CD14-positive monocyte (primary cell): ENCODE data around the gene SLC6A20. TPM values are rescaled to one million over a fixed set of nuclear protein-coding genes. Genes with fewer than 3 reads are reported as not detected.

Experiments used
- DNase-seq, 3 donors: peaks; one replicate each; pipeline ENCODE4 v3.0.0-alpha.2; 2011 to 2022
- H2AFZ ChIP-seq: 2 replicates; pipeline ENCODE4 v1.6.0; 2012; ENCODE audit warnings: mild to moderate bottlenecking, low read depth, low read length, inconsistent platforms; ENCODE audit not compliant: insufficient read depth, poor library complexity, severe bottlenecking
- H3K27ac ChIP-seq, 2 donors: 1 replicate in 1 of 2; 2 replicates in 1 of 2; pipeline ENCODE4 v1.5.1; 2012 to 2013; ENCODE audit warnings: low read length in 2 of 2, control low read depth in 1 of 2, inconsistent platforms in 1 of 2, low read depth in 1 of 2, mild to moderate bottlenecking in 1 of 2
- H3K27me3 ChIP-seq, 2 donors: one replicate each; pipeline versions ENCODE4 v1.6.0 to v1.6.1; 2011 to 2013; ENCODE audit warnings: low read length in 2 of 2; ENCODE audit not compliant: control insufficient read depth in 2 of 2, insufficient read depth in 2 of 2
- H3K36me3 ChIP-seq, 2 donors: replicated peaks in 1 of 2; 1 replicate in 1 of 2; 2 replicates in 1 of 2; pipeline versions ENCODE4 v1.5.1 to v1.6.1; 2012 to 2013; ENCODE audit warnings: low read length in 2 of 2, control low read depth in 1 of 2, inconsistent platforms in 1 of 2, mild to moderate bottlenecking in 1 of 2; ENCODE audit not compliant: insufficient read depth in 2 of 2, control insufficient read depth in 1 of 2
- H3K4me1 ChIP-seq, 2 donors: 1 replicate in 1 of 2; 2 replicates in 1 of 2; pipeline versions ENCODE4 v1.5.1 to v1.6.1; 2012 to 2013; ENCODE audit warnings: low read length in 2 of 2, control low read depth in 1 of 2, inconsistent platforms in 1 of 2, mild to moderate bottlenecking in 1 of 2, moderate library complexity in 1 of 2; ENCODE audit not compliant: insufficient read depth in 2 of 2, control insufficient read depth in 1 of 2
- H3K4me2 ChIP-seq: replicated peaks from 2 replicates; pipeline ENCODE3; 2012; ENCODE audit warnings: low read length, moderate library complexity, mild to moderate bottlenecking; ENCODE audit not compliant: poor library complexity, severe bottlenecking; ENCODE audit errors: extremely low read depth
- H3K4me3 ChIP-seq, 3 experiments: fragments of 200-600 bp in 1 of 3; sonication (generic) in 1 of 3; replicated peaks in 1 of 3; 1 replicate in 2 of 3; 2 replicates in 1 of 3; pipeline ENCODE4 v1.5.1; 2011 to 2013; ENCODE audit warnings: low read length in 3 of 3, mild to moderate bottlenecking in 3 of 3, control low read depth in 2 of 3, low read depth in 2 of 3, inconsistent platforms in 1 of 3, moderate library complexity in 1 of 3
- H3K79me2 ChIP-seq: 2 replicates; pipeline ENCODE4 v1.6.0; 2012; ENCODE audit warnings: mild to moderate bottlenecking, control low read depth, inconsistent platforms, low read length, moderate library complexity; ENCODE audit not compliant: insufficient read depth
- H3K9ac ChIP-seq: 2 replicates; pipeline ENCODE4 v1.6.0; 2017; ENCODE audit warnings: low read length, mild to moderate bottlenecking; ENCODE audit not compliant: insufficient read depth, poor library complexity, severe bottlenecking
- H3K9me3 ChIP-seq, 2 donors: replicated peaks in 1 of 2; 1 replicate in 1 of 2; 2 replicates in 1 of 2; pipeline versions ENCODE4 v1.5.1 to v1.6.1; 2012 to 2013; ENCODE audit warnings: low read length in 2 of 2, control low read depth in 1 of 2; ENCODE audit not compliant: control insufficient read depth in 1 of 2, insufficient read depth in 1 of 2
- H4K20me1 ChIP-seq: 2 replicates; pipeline ENCODE4 v1.6.0; 2012; ENCODE audit warnings: mild to moderate bottlenecking, low read length, control low read depth, moderate library complexity; ENCODE audit not compliant: insufficient read depth
- H3K27ac Mint-ChIP-seq, 7 donors: one replicate each; pipeline ENCODE4 v1.8.0; 2020; ENCODE audit warnings: mild to moderate bottlenecking in 7 of 7, mixed read lengths in 7 of 7, moderate library complexity in 6 of 7, inconsistent platforms in 2 of 7
- H3K27me3 Mint-ChIP-seq, 3 donors: one replicate each; pipeline ENCODE4 v1.8.0; 2021 to 2022; ENCODE audit warnings: low read depth in 3 of 3, mild to moderate bottlenecking in 3 of 3, mixed read lengths in 3 of 3, moderate library complexity in 3 of 3, inconsistent platforms in 1 of 3
- H3K36me3 Mint-ChIP-seq, 2 donors: one replicate each; pipeline ENCODE4 v1.8.0; 2020; ENCODE audit warnings: mixed read lengths in 2 of 2, inconsistent platforms in 1 of 2, mild to moderate bottlenecking in 1 of 2
- H3K4me1 Mint-ChIP-seq: one replicate; pipeline ENCODE4 v1.8.0; 2020; ENCODE audit warnings: mild to moderate bottlenecking, mixed read lengths
- H3K4me3 Mint-ChIP-seq, 2 donors: one replicate each; pipeline ENCODE4 v1.8.0; 2020; ENCODE audit warnings: mild to moderate bottlenecking in 2 of 2, mixed read lengths in 2 of 2, moderate library complexity in 1 of 2
- H3K9me3 Mint-ChIP-seq, 7 donors: one replicate each; pipeline ENCODE4 v1.8.0; 2020 to 2022; ENCODE audit warnings: mixed read lengths in 7 of 7, mild to moderate bottlenecking in 6 of 7, moderate library complexity in 6 of 7, inconsistent platforms in 2 of 7
- CTCF ChIP-seq: fragments of 200-600 bp; IDR thresholded peaks from one replicate; pipeline ENCODE4 v1.8.0; 2022; ENCODE audit warnings: antibody characterized with exemption, mild to moderate bottlenecking
- WGBS: methylation state at CpG from one replicate; pipeline ENCODE4 v1.1.5; 2013; ENCODE audit warnings: missing lambda C conversion rate; ENCODE audit not compliant: insufficient coverage; 5-methylcytosine and 5-hydroxymethylcytosine counted together
- intact Hi-C, 2 donors: fragments of 100-400 bp; cut with micrococcal nuclease; formaldehyde crosslinking; loops; one replicate each; pipeline versions ENCODE4 v1.15.0 to v1.15.1; 2023
- polyA plus RNA-seq, 3 donors: library from polyadenylated mRNA; depleted of rRNA in 1 of 3; unstranded in 2 of 3; stranded (reverse) in 1 of 3; fragments of 300-500 nt in 2 of 3; fragments of >200 nt in 1 of 3; fragmentation: Illumina TruSeq in 2 of 3; gene quantifications; 1 replicate in 2 of 3; 2 replicates in 1 of 3; pipeline ENCODE4 v1.2.3, GENCODE V29; 2012 to 2021

The SLC6A20 gene
- polyA plus RNA-seq, 3 donors, result not detected

- Histone ChIP-seq H3K79me2 (no peaks in the 10 kb centered on the region), H3K27ac (no peak overlapping the region), H3K27me3 (peaks cover 0 to 5% of the 10 kb centered on the region in 2 donors), H3K36me3 (no peaks in the 10 kb centered on the region), H3K4me3 (no peak overlapping the region), H3K9me3 (no peaks in the 10 kb centered on the region), H2AFZ (no peak overlapping the region), H4K20me1 (no peaks in the 10 kb centered on the region), H3K9ac (no peak overlapping the region), H3K4me1 (no peaks in the 10 kb centered on the region), H3K4me2 (no peak overlapping the region)
- WGBS, result no CpG with 5 or more reads among the region's 5 CpGs
- Mint-ChIP-seq H3K4me1 (no peaks in the 10 kb centered on the region), H3K27me3 (peaks cover 8 to 20% (median 19%) of the 10 kb centered on the region in 3 donors), H3K36me3 (no peaks in the 10 kb centered on the region), H3K27ac (peak overlapping the region in 1 of 7 donors; percentile 6), H3K9me3 (peaks cover 0 to 1% (median 0%) of the 10 kb centered on the region in 7 donors), H3K4me3 (no peak overlapping the region)
- no peak for TF ChIP-seq CTCF
- intact Hi-C loops, result no loop called here
- DNase-seq, result no peak
Observed at GRCh38 chr3:45773072-45773471, 23.3 kb downstream of the SLC6A20 start.

- no peak overlapping the region for H3K4me3 Mint-ChIP-seq
- H3K27ac Mint-ChIP-seq, result peak overlapping the region in 1 of 7 donors; percentile 29
- no peak for DNase-seq
- no peaks in the 10 kb centered on the region for H3K79me2 ChIP-seq
- H3K27ac ChIP-seq, result no peak overlapping the region
- no peaks in the 10 kb centered on the region for H3K36me3 ChIP-seq
- no peak for TF ChIP-seq CTCF
- no peak overlapping the region for H2AFZ ChIP-seq
- H3K36me3 Mint-ChIP-seq, result no peaks in the 10 kb centered on the region
- no peaks in the 10 kb centered on the region for H3K4me1 Mint-ChIP-seq
- peaks cover 0 to 2% (median 0%) of the 10 kb centered on the region in 7 donors for H3K9me3 Mint-ChIP-seq
- H3K9ac ChIP-seq, result no peak overlapping the region
- 90% methylated on average over 10 of the region's 16 CpGs for WGBS
- peaks cover 6 to 23% (median 22%) of the 10 kb centered on the region in 3 donors for H3K27me3 Mint-ChIP-seq
- peaks cover 0 to 5% of the 10 kb centered on the region in 2 donors for H3K27me3 ChIP-seq
- H3K4me3 ChIP-seq, result no peak overlapping the region
- no peak overlapping the region for H3K4me2 ChIP-seq
- no peaks in the 10 kb centered on the region for H3K4me1 ChIP-seq
- no peaks in the 10 kb centered on the region for H4K20me1 ChIP-seq
- intact Hi-C loops, result no loop called here
- no peaks in the 10 kb centered on the region for H3K9me3 ChIP-seq
Observed at GRCh38 chr3:45772341-45773035, 23.8 kb downstream of the SLC6A20 start.
